GM23338 (cell line): Measurements from ENCODE around the gene CNIH1.
"Not testable (repeated sequence)": the region's sequence is repeated elsewhere in the genome, so short reads cannot be mapped to it uniquely, and the experiment has no call there.

Experiments used
- EZH2phosphoT487 ChIP-seq: fragments of 200-600 bp; sonication (generic); IDR thresholded peaks from one replicate; pipeline ENCODE4 v1.8.1; 2018; ENCODE audit warnings: antibody characterized with exemption; ENCODE audit not compliant: unreplicated experiment
- POLR2AphosphoS5 ChIP-seq: IDR thresholded peaks from 2 replicates; pipeline ENCODE4 v1.6.1; 2016; ENCODE audit warnings: antibody characterized with exemption, low read depth
- TF ChIP-seq, protein P1 (sequence below), 2 experiments: fragments of 200-600 bp in 1 of 2; sonication (generic) in 1 of 2; conservative IDR thresholded peaks; 2 replicates each; pipeline versions ENCODE4 v1.5.1 to v1.6.1; 2016 to 2017; ENCODE audit warnings: antibody characterized with exemption in 2 of 2, low read depth in 2 of 2, mild to moderate bottlenecking in 2 of 2, moderate library complexity in 1 of 2
- TF ChIP-seq, protein P2 (sequence below): IDR thresholded peaks from one replicate; pipeline ENCODE4 v1.6.1; 2018; ENCODE audit warnings: antibody characterized with exemption; ENCODE audit not compliant: unreplicated experiment

GRCh38 chr14:54437954-54438353 lies 3.2 kb downstream of the CNIH1 start:
- not testable (repeated sequence) for TF ChIP-seq EZH2phosphoT487, POLR2AphosphoS5
- TF ChIP-seq, protein P1, sequence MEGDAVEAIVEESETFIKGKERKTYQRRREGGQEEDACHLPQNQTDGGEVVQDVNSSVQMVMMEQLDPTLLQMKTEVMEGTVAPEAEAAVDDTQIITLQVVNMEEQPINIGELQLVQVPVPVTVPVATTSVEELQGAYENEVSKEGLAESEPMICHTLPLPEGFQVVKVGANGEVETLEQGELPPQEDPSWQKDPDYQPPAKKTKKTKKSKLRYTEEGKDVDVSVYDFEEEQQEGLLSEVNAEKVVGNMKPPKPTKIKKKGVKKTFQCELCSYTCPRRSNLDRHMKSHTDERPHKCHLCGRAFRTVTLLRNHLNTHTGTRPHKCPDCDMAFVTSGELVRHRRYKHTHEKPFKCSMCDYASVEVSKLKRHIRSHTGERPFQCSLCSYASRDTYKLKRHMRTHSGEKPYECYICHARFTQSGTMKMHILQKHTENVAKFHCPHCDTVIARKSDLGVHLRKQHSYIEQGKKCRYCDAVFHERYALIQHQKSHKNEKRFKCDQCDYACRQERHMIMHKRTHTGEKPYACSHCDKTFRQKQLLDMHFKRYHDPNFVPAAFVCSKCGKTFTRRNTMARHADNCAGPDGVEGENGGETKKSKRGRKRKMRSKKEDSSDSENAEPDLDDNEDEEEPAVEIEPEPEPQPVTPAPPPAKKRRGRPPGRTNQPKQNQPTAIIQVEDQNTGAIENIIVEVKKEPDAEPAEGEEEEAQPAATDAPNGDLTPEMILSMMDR (conservative IDR thresholded peaks at IDR 0.05; ENCODE audit: low read depth in 2 of 2) = not testable (repeated sequence)
- TF ChIP-seq, protein P2, sequence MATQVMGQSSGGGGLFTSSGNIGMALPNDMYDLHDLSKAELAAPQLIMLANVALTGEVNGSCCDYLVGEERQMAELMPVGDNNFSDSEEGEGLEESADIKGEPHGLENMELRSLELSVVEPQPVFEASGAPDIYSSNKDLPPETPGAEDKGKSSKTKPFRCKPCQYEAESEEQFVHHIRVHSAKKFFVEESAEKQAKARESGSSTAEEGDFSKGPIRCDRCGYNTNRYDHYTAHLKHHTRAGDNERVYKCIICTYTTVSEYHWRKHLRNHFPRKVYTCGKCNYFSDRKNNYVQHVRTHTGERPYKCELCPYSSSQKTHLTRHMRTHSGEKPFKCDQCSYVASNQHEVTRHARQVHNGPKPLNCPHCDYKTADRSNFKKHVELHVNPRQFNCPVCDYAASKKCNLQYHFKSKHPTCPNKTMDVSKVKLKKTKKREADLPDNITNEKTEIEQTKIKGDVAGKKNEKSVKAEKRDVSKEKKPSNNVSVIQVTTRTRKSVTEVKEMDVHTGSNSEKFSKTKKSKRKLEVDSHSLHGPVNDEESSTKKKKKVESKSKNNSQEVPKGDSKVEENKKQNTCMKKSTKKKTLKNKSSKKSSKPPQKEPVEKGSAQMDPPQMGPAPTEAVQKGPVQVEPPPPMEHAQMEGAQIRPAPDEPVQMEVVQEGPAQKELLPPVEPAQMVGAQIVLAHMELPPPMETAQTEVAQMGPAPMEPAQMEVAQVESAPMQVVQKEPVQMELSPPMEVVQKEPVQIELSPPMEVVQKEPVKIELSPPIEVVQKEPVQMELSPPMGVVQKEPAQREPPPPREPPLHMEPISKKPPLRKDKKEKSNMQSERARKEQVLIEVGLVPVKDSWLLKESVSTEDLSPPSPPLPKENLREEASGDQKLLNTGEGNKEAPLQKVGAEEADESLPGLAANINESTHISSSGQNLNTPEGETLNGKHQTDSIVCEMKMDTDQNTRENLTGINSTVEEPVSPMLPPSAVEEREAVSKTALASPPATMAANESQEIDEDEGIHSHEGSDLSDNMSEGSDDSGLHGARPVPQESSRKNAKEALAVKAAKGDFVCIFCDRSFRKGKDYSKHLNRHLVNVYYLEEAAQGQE = not testable (repeated sequence)
